ENCODE data around the gene KIT.

Gene KIT

GRCh38 chr4:54679813-54680212, 22.1 kb downstream of the KIT start:
- Histone ChIP-seq H3K27ac (ENCODE audit: low read length) (no peak overlapping the region), H3K27me3 (ENCODE audit: low read depth, low read length) (no peaks in the 10 kb centered on the region)

DNA sequence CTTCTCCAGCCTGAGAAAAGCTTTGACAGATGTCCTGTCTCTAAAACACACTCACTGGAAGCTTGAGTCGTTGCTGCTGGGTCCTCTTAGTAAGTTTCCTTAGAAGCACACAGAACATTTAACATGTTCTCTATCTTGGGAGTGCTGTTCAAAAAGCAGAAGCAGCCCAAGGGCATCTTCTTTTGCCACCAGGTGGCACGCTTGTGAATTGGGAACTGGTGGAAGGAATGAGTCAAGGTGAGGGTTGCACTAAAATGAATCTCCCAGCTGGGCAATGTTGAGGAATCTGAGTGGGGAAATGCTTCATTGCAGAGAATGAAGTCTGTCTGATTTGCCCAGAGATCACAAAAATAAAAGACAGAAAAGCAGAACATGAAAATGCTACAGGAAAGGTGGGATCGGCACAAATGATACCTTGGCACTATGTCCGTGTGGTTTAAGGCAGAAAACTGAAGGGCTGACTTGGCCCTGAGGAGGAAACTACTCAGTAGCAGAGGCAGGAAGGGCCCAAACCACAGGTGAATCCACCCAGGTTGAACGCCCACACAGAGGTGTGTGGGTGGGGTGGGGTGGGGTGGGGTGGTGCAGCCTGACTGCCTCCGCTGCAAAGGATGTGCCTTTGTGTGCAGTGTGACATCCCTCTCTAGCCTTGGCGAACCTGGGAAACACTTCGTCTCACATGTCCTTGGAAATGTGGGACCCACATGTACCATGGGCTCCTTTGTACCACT, 26.0 kb downstream of the KIT start:
- H3K4me1 ChIP-seq (ENCODE audit: control insufficient read depth in 1 of 2, insufficient read depth in 2 of 2, low read length in 2 of 2), result no peaks in the 10 kb centered on the region
- H3K36me3 ChIP-seq (ENCODE audit: control insufficient read depth in 1 of 2, insufficient read depth in 2 of 2, low read length in 2 of 2), result no peaks in the 10 kb centered on the region
- H3K27ac ChIP-seq (ENCODE audit: low read length), result no peak overlapping the region
- H3K9me3 ChIP-seq (ENCODE audit: control insufficient read depth in 1 of 2, low read length in 2 of 2), result no peaks in the 10 kb centered on the region
- no peak overlapping the region for H3K4me3 ChIP-seq (ENCODE audit: low read depth in 1 of 2, low read length in 2 of 2)
- no peaks in the 10 kb centered on the region for H3K27me3 ChIP-seq (ENCODE audit: low read depth, low read length)

More at GRCh38 chr4:54679813-54680212, 22.1 kb downstream of the KIT start:
- Histone ChIP-seq H3K9me3 (ENCODE audit: control insufficient read depth in 1 of 2, low read length in 2 of 2) (no peaks in the 10 kb centered on the region), H3K36me3 (ENCODE audit: control insufficient read depth in 1 of 2, insufficient read depth in 2 of 2, low read length in 2 of 2) (no peaks in the 10 kb centered on the region), H3K4me3 (ENCODE audit: low read depth in 1 of 2, low read length in 2 of 2) (no peak overlapping the region), H3K4me1 (ENCODE audit: control insufficient read depth in 1 of 2, insufficient read depth in 2 of 2, low read length in 2 of 2) (no peaks in the 10 kb centered on the region)

- Histone ChIP-seq H3K27me3 (ENCODE audit: low read depth, low read length) (no peaks in the 10 kb centered on the region), H3K27ac (ENCODE audit: low read length) (no peak overlapping the region), H3K4me1 (ENCODE audit: control insufficient read depth in 1 of 2, insufficient read depth in 2 of 2, low read length in 2 of 2) (no peaks in the 10 kb centered on the region), H3K9me3 (ENCODE audit: control insufficient read depth in 1 of 2, low read length in 2 of 2) (no peaks in the 10 kb centered on the region), H3K4me3 (ENCODE audit: low read depth in 1 of 2, low read length in 2 of 2) (no peak overlapping the region), H3K36me3 (ENCODE audit: control insufficient read depth in 1 of 2, insufficient read depth in 2 of 2, low read length in 2 of 2) (no peaks in the 10 kb centered on the region)
These were observed 28.1 kb downstream of the KIT start for GRCh38 chr4:54685810-54686209.

- no peaks in the 10 kb centered on the region for H3K36me3 ChIP-seq (ENCODE audit: control insufficient read depth in 1 of 2, insufficient read depth in 2 of 2, low read length in 2 of 2)
- H3K4me3 ChIP-seq (ENCODE audit: low read depth in 1 of 2, low read length in 2 of 2), result no peak overlapping the region
- no peaks in the 10 kb centered on the region for H3K27me3 ChIP-seq (ENCODE audit: low read depth, low read length)
- no peaks in the 10 kb centered on the region for H3K4me1 ChIP-seq (ENCODE audit: control insufficient read depth in 1 of 2, insufficient read depth in 2 of 2, low read length in 2 of 2)
- H3K9me3 ChIP-seq (ENCODE audit: control insufficient read depth in 1 of 2, low read length in 2 of 2), result no peaks in the 10 kb centered on the region
- H3K27ac ChIP-seq (ENCODE audit: low read length), result no peak overlapping the region
These were observed 30.4 kb downstream of the KIT start for GRCh38 chr4:54687887-54688841.

- Histone ChIP-seq H3K9me3 (ENCODE audit: control insufficient read depth in 1 of 2, low read length in 2 of 2) (no peaks in the 10 kb centered on the region), H3K36me3 (ENCODE audit: control insufficient read depth in 1 of 2, insufficient read depth in 2 of 2, low read length in 2 of 2) (no peaks in the 10 kb centered on the region), H3K4me3 (ENCODE audit: low read depth in 1 of 2, low read length in 2 of 2) (no peak overlapping the region), H3K27ac (ENCODE audit: low read length) (no peak overlapping the region), H3K27me3 (ENCODE audit: low read depth, low read length) (no peaks in the 10 kb centered on the region), H3K4me1 (ENCODE audit: control insufficient read depth in 1 of 2, insufficient read depth in 2 of 2, low read length in 2 of 2) (no peaks in the 10 kb centered on the region)
These were observed 37.6 kb downstream of the KIT start for GRCh38 chr4:54695337-54695736.

- H3K9me3 ChIP-seq (ENCODE audit: control insufficient read depth in 1 of 2, low read length in 2 of 2), result no peaks in the 10 kb centered on the region
- H3K27ac ChIP-seq (ENCODE audit: low read length), result no peak overlapping the region
- no peaks in the 10 kb centered on the region for H3K27me3 ChIP-seq (ENCODE audit: low read depth, low read length)
- H3K36me3 ChIP-seq (ENCODE audit: control insufficient read depth in 1 of 2, insufficient read depth in 2 of 2, low read length in 2 of 2), result no peaks in the 10 kb centered on the region
- H3K4me3 ChIP-seq (ENCODE audit: low read depth in 1 of 2, low read length in 2 of 2), result no peak overlapping the region
- no peaks in the 10 kb centered on the region for H3K4me1 ChIP-seq (ENCODE audit: control insufficient read depth in 1 of 2, insufficient read depth in 2 of 2, low read length in 2 of 2)
These were observed 38.0 kb downstream of the KIT start for GRCh38 chr4:54695788-54696187.

DNA sequence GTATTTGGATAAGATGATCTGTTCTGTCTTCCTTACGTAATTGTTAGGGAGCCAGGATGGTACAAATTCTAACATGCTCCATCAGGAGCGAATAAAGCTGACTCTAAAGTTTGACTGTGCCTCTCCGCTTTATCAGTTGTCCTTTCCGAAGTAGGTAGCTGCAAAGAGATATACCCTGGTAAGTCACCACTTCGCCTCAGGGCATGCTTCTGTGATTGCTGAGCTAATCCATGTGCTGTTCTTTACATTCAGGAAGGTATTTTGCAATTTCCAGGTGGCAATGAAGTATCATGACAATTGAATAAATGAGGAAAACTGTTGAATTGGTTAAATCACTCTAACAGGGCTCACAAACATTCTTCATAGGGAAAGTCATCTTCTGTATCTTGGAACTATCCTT, 38.9 kb downstream of the KIT start:
- H3K9me3 ChIP-seq (ENCODE audit: control insufficient read depth in 1 of 2, low read length in 2 of 2), result no peaks in the 10 kb centered on the region
- no peak overlapping the region for H3K4me3 ChIP-seq (ENCODE audit: low read depth in 1 of 2, low read length in 2 of 2)
- no peaks in the 10 kb centered on the region for H3K36me3 ChIP-seq (ENCODE audit: control insufficient read depth in 1 of 2, insufficient read depth in 2 of 2, low read length in 2 of 2)
- no peak overlapping the region for H3K27ac ChIP-seq (ENCODE audit: low read length)
- no peaks in the 10 kb centered on the region for H3K27me3 ChIP-seq (ENCODE audit: low read depth, low read length)
- no peaks in the 10 kb centered on the region for H3K4me1 ChIP-seq (ENCODE audit: control insufficient read depth in 1 of 2, insufficient read depth in 2 of 2, low read length in 2 of 2)

GRCh38 chr4:54700986-54701385, 43.2 kb downstream of the KIT start:
- no peak overlapping the region for H3K27ac ChIP-seq (ENCODE audit: low read length)
- H3K36me3 ChIP-seq (ENCODE audit: control insufficient read depth in 1 of 2, insufficient read depth in 2 of 2, low read length in 2 of 2), result no peaks in the 10 kb centered on the region
- no peaks in the 10 kb centered on the region for H3K4me1 ChIP-seq (ENCODE audit: control insufficient read depth in 1 of 2, insufficient read depth in 2 of 2, low read length in 2 of 2)
- no peaks in the 10 kb centered on the region for H3K27me3 ChIP-seq (ENCODE audit: low read depth, low read length)
- no peak overlapping the region for H3K4me3 ChIP-seq (ENCODE audit: low read depth in 1 of 2, low read length in 2 of 2)
- H3K9me3 ChIP-seq (ENCODE audit: control insufficient read depth in 1 of 2, low read length in 2 of 2), result no peaks in the 10 kb centered on the region

DNA sequence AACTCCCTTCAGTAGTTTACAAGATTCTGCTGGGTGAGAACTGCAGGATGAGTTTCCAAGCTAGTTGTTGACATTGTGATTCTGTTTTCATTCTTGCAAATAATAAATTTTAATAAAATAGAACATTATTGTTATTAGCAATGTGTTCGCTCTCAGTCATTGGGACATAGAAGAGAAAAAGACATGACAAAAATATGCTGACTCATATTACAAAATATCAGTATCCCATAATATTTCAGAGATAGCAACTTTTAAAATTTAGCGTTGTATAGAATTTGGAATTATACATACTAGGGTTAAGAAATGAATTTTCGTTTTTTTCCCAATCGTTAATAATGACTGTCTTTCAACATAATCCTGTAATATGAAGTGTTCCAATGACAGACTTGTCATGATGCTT, 45.4 kb downstream of the KIT start:
- Histone ChIP-seq H3K4me3 (ENCODE audit: low read depth in 1 of 2, low read length in 2 of 2) (no peak overlapping the region), H3K4me1 (ENCODE audit: control insufficient read depth in 1 of 2, insufficient read depth in 2 of 2, low read length in 2 of 2) (no peaks in the 10 kb centered on the region), H3K36me3 (ENCODE audit: control insufficient read depth in 1 of 2, insufficient read depth in 2 of 2, low read length in 2 of 2) (no peaks in the 10 kb centered on the region), H3K9me3 (ENCODE audit: control insufficient read depth in 1 of 2, low read length in 2 of 2) (no peaks in the 10 kb centered on the region), H3K27ac (ENCODE audit: low read length) (no peak overlapping the region), H3K27me3 (ENCODE audit: low read depth, low read length) (no peaks in the 10 kb centered on the region)

DNA sequence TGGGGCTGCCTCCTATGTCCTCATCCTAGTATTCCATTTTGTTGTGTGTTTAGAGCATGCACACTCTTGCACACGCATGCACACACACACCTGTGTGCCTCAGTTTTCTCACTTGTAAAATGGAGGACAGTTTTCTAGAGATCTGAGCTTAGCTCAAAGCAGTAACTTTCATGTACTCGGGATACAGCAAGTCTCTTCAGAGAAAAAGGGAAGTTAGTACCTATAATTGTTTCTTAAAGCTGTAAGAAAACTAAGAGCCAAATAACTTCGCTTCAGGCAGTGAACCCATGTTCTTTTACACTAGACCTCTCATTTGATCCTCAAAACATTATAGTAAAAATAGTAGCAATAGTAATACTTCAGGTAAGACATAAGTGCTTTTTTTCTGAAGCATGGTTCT, 49.6 kb downstream of the KIT start:
- H3K36me3 ChIP-seq (ENCODE audit: control insufficient read depth in 1 of 2, insufficient read depth in 2 of 2, low read length in 2 of 2), result no peaks in the 10 kb centered on the region
- H3K27ac ChIP-seq (ENCODE audit: low read length), result no peak overlapping the region
- H3K4me3 ChIP-seq (ENCODE audit: low read depth in 1 of 2, low read length in 2 of 2), result no peak overlapping the region
- H3K9me3 ChIP-seq (ENCODE audit: control insufficient read depth in 1 of 2, low read length in 2 of 2), result no peaks in the 10 kb centered on the region
- no peaks in the 10 kb centered on the region for H3K4me1 ChIP-seq (ENCODE audit: control insufficient read depth in 1 of 2, insufficient read depth in 2 of 2, low read length in 2 of 2)
- no peaks in the 10 kb centered on the region for H3K27me3 ChIP-seq (ENCODE audit: low read depth, low read length)

DNA sequence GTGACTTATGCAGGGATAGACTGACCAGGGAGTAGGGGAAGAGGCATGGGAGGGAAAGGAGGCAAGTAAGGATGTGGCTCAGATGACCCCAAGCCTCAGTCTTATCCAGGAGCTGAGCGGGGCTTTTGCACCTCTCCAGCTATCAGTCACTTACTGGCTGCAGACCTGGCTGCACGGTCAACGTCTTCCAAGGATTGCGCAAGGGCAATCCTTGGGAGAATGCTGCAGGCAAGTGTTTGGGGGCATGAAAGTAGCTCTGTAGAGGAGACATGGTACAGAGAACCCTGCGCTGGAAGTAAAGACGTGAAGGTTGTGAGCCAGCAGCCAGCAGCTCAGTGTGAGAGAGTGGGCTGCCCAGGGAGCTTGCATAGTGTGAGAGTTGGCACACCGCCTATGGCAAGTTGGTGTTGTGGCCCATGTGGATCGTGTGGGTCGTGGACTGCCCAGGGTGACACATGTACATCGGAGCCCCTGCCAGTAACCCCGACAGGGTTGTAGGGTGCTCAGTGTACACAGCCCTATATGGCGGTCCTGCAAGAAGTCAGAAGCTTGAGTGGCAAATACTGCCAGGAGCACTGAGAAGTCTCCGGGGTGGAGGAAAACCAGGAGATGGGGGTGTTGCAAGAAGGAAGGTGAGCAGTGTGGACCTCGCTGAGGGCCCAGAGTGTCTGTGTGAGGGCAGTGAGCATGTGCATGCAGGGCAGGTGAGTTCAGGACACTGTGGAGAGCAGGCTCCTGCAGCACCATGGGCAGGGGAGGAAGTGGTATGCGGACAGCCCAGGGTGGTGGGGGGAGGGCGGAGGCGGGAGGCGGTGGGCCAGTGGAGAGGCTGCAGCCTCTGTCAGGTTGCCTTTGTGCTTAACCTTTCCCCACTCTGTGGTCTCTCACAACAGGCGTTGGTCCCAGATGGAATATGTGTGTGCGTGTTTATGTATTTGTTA, 50.9 kb downstream of the KIT start:
- no peaks in the 10 kb centered on the region for H3K4me1 ChIP-seq (ENCODE audit: control insufficient read depth in 1 of 2, insufficient read depth in 2 of 2, low read length in 2 of 2)
- no peak overlapping the region for H3K27ac ChIP-seq (ENCODE audit: low read length)
- H3K9me3 ChIP-seq (ENCODE audit: control insufficient read depth in 1 of 2, low read length in 2 of 2), result no peaks in the 10 kb centered on the region
- no peak overlapping the region for H3K4me3 ChIP-seq (ENCODE audit: low read depth in 1 of 2, low read length in 2 of 2)
- no peaks in the 10 kb centered on the region for H3K27me3 ChIP-seq (ENCODE audit: low read depth, low read length)
- no peaks in the 10 kb centered on the region for H3K36me3 ChIP-seq (ENCODE audit: control insufficient read depth in 1 of 2, insufficient read depth in 2 of 2, low read length in 2 of 2)

All from muscle layer of duodenum (tissue), 2 donors.